WERI-Rb-1 (cell line): Measurements from ENCODE around the gene C17orf67.

Experiments used
- DNase-seq: peaks from one replicate; pipeline ENCODE4 v3.0.0-alpha.2; 2020
- H3K27ac ChIP-seq: fragments of 250-450 bp; sonication (Bioruptor Pico); 2 replicates; pipeline ENCODE4 v1.5.1; 2020; ENCODE audit warnings: mild to moderate bottlenecking, moderate library complexity
- H3K27me3 ChIP-seq: fragments of 250-450 bp; sonication (Bioruptor Pico); 2 replicates; pipeline ENCODE4 v1.5.1; 2021; ENCODE audit warnings: mild to moderate bottlenecking, low read depth, moderate library complexity; ENCODE audit not compliant: insufficient read depth, severe bottlenecking
- H3K36me3 ChIP-seq: fragments of 250-450 bp; sonication (Bioruptor Pico); 2 replicates; pipeline ENCODE4 v1.5.1; 2020; ENCODE audit warnings: mild to moderate bottlenecking, moderate library complexity
- H3K4me3 ChIP-seq: 2 replicates; pipeline ENCODE4 v1.5.1; 2011; ENCODE audit warnings: low read depth, mild to moderate bottlenecking, control low read depth, low read length
- H3K9me3 ChIP-seq: fragments of 250-450 bp; sonication (Bioruptor Pico); 2 replicates; pipeline ENCODE4 v1.5.1; 2021; ENCODE audit warnings: mild to moderate bottlenecking, moderate library complexity; ENCODE audit not compliant: severe bottlenecking
- CTCF ChIP-seq: IDR thresholded peaks from 2 replicates; pipeline ENCODE4 v1.5.1; 2011; ENCODE audit warnings: low read depth, mild to moderate bottlenecking, control low read depth, inconsistent platforms, low read length

Gene C17orf67

GRCh38 chr17:56744721-56745120 lies 89.0 kb downstream of the C17orf67 start:
- H3K4me3 ChIP-seq = no peak overlapping the region
- H3K27ac ChIP-seq = no peak overlapping the region
- no peak for DNase-seq
- TF ChIP-seq CTCF = no peak
- H3K36me3 ChIP-seq = no peaks in the 10 kb centered on the region
- H3K27me3 ChIP-seq = peaks cover 44% of the 10 kb centered on the region
- H3K9me3 ChIP-seq = peaks cover 8% of the 10 kb centered on the region

GRCh38 chr17:56742601-56743000 lies 91.1 kb downstream of the C17orf67 start:
- DNase-seq = no peak
- TF ChIP-seq CTCF = no peak
- H3K9me3 ChIP-seq = peaks cover 11% of the 10 kb centered on the region

More at GRCh38 chr17:56742601-56743000, 91.1 kb downstream of the C17orf67 start:
- Histone ChIP-seq H3K27me3 (peaks cover 53% of the 10 kb centered on the region), H3K27ac (no peak overlapping the region), H3K36me3 (no peaks in the 10 kb centered on the region), H3K4me3 (no peak overlapping the region)
